ENCODE measurements around the gene PARVB. TPM values are rescaled to one million over a fixed set of nuclear protein-coding genes. Genes with fewer than 3 reads are reported as not detected.

PARVB gene
- total RNA-seq, 1 experiment from 2014 or later, result 35.3 TPM

GRCh38 chr22:44084044-44084772 lies 60.1 kb downstream of the PARVB start:
- intact Hi-C loops (cut with micrococcal nuclease; ENCODE audit: unreplicated experiment), result loop anchor here (5.0 to 10.0 kb wide), 2 partner anchors 241 to 483 kb away; no protein-coding TSS in a partner anchor
- H3K4me3 ChIP-seq, result no peak overlapping the region
- no peaks in the 10 kb centered on the region for H3K36me3 ChIP-seq (ENCODE audit: low read depth)
- CTCF ChIA-PET, result interaction anchor here (0.7 kb wide), 1 partner anchor 49 kb away, joined by 3 read pairs; no protein-coding TSS in a partner anchor
- no peak overlapping the region for H3K27ac ChIP-seq
- H3K4me1 ChIP-seq (replicated peaks; ENCODE audit: insufficient read depth), result no peaks in the 10 kb centered on the region
- no peaks in the 10 kb centered on the region for H3K27me3 ChIP-seq (ENCODE audit: insufficient read depth, low read depth)
- no TSS peak for BruUV-seq (replicated peaks)
- H3K4me2 ChIP-seq, result no peak overlapping the region
- POLR2A ChIA-PET (ENCODE audit: unreplicated experiment), result no interaction called here
- DNase-seq, result no peak
- H4K20me1 ChIP-seq (ENCODE audit: insufficient read depth), result peaks cover 8% of the 10 kb centered on the region
- H3K9me3 ChIP-seq (ENCODE audit: insufficient read depth, low read depth), result no peaks in the 10 kb centered on the region
- peaks cover 11% of the 10 kb centered on the region; the same call in 1 of the 2 replicates for H3F3A ChIP-seq (ENCODE audit: insufficient read depth, low read depth)
- H3K9me2 ChIP-seq (ENCODE audit: insufficient read depth), result no peaks in the 10 kb centered on the region
- no peak for TF ChIP-seq EZH2 (IDR thresholded peaks at IDR 0.05; ENCODE audit: low read depth)
- TF ChIP-seq CTCF (conservative IDR thresholded peaks at IDR 0.05), result no peak
- no peak overlapping the region for H2AFZ ChIP-seq
- no peaks in the 10 kb centered on the region for H3K79me2 ChIP-seq (ENCODE audit: low read depth)

- Histone ChIP-seq H3K27me3 (ENCODE audit: insufficient read depth, low read depth) (no peaks in the 10 kb centered on the region), H2AFZ (no peak overlapping the region), H3K4me2 (no peak overlapping the region), H3K4me1 (replicated peaks; ENCODE audit: insufficient read depth) (no peaks in the 10 kb centered on the region), H3K27ac (no peak overlapping the region), H3K79me2 (ENCODE audit: low read depth) (no peaks in the 10 kb centered on the region), H3K4me3 (no peak overlapping the region), H3K9me3 (ENCODE audit: insufficient read depth, low read depth) (no peaks in the 10 kb centered on the region), H3F3A (ENCODE audit: insufficient read depth, low read depth) (peaks cover 12% of the 10 kb centered on the region; the same call in 1 of the 2 replicates), H3K36me3 (ENCODE audit: low read depth) (no peaks in the 10 kb centered on the region), H3K9me2 (ENCODE audit: insufficient read depth) (no peaks in the 10 kb centered on the region), H4K20me1 (ENCODE audit: insufficient read depth) (peaks cover 7% of the 10 kb centered on the region)
- intact Hi-C loops (cut with micrococcal nuclease; ENCODE audit: unreplicated experiment), result loop anchor here (1.0 to 10.0 kb wide), 2 partner anchors 239 to 540 kb away; no protein-coding TSS in a partner anchor
- POLR2A ChIA-PET (ENCODE audit: unreplicated experiment), result interaction anchor here (0.6 to 0.7 kb wide), 2 partner anchors 430 to 515 kb away, joined by 3 to 9 read pairs; no protein-coding TSS in a partner anchor
- CTCF ChIA-PET, result interaction anchor here (0.5 to 1.5 kb wide), 10 partner anchors 92 to 550 kb away, joined by 3 to 25 read pairs (median 4); no protein-coding TSS in a partner anchor
- peak; percentile 35 to 55 for DNase-seq
- BruUV-seq (replicated peaks), result no TSS peak
- TF ChIP-seq CTCF (conservative IDR thresholded peaks at IDR 0.05) (peak; percentile 80), EZH2 (IDR thresholded peaks at IDR 0.05; ENCODE audit: low read depth) (no peak)
These were observed 61.7 kb downstream of the PARVB start for GRCh38 chr22:44085743-44086270.

GRCh38 chr22:44086271-44087088 lies 62.4 kb downstream of the PARVB start:
- Histone ChIP-seq H3K27ac (no peak overlapping the region), H3K79me2 (ENCODE audit: low read depth) (no peaks in the 10 kb centered on the region), H3K4me2 (no peak overlapping the region), H2AFZ (no peak overlapping the region), H3K9me3 (ENCODE audit: insufficient read depth, low read depth) (no peaks in the 10 kb centered on the region), H3F3A (ENCODE audit: insufficient read depth, low read depth) (peaks cover 12% of the 10 kb centered on the region; the same call in 1 of the 2 replicates), H3K36me3 (ENCODE audit: low read depth) (no peaks in the 10 kb centered on the region), H3K4me3 (no peak overlapping the region), H3K4me1 (replicated peaks; ENCODE audit: insufficient read depth) (no peaks in the 10 kb centered on the region), H3K27me3 (ENCODE audit: insufficient read depth, low read depth) (no peaks in the 10 kb centered on the region), H3K9me2 (ENCODE audit: insufficient read depth) (no peaks in the 10 kb centered on the region), H4K20me1 (ENCODE audit: insufficient read depth) (peaks cover 4% of the 10 kb centered on the region; the same call in 1 of the 2 replicates)
- DNase-seq, result no peak
- ChIA-PET CTCF (interaction anchor here (0.5 to 1.5 kb wide), 9 partner anchors 93 to 549 kb away, joined by 3 to 25 read pairs (median 4); no protein-coding TSS in a partner anchor), POLR2A (ENCODE audit: unreplicated experiment) (interaction anchor here (0.6 kb wide), 1 partner anchor 429 kb away, joined by 9 read pairs; no protein-coding TSS in a partner anchor)
- intact Hi-C loops (cut with micrococcal nuclease; ENCODE audit: unreplicated experiment), result loop anchor here (10.0 kb wide), 1 partner anchor 238 kb away; no protein-coding TSS in a partner anchor
- no TSS peak for BruUV-seq (replicated peaks)
- no peak for TF ChIP-seq CTCF (conservative IDR thresholded peaks at IDR 0.05)
- no peak for TF ChIP-seq EZH2 (IDR thresholded peaks at IDR 0.05; ENCODE audit: low read depth)
